PC-3 (cell line): ENCODE results near the gene PTGR1. TPM values are rescaled to one million over a fixed set of nuclear protein-coding genes. Genes with fewer than 3 reads are reported as not detected.
"Not testable (repeated sequence)": the region's sequence is repeated elsewhere in the genome, so short reads cannot be mapped to it uniquely, and the experiment has no call there.

Experiments
- ATAC-seq: fragments of 200-7000 bp; cut with Tn5 transposase; 2 replicates; pipeline ENCODE4 v1.9.1; 2020; ENCODE audit warnings: mild to moderate bottlenecking, moderate library complexity
- BruUV-seq: library from RNA; stranded (reverse); fragments of 400-500 nt; replicated peaks from 2 replicates; lab custom pipeline; 2021; lab: Mats Ljungman, UMichigan
- CTCF ChIA-PET: fragments of 300-600 bp; sonication (Branson Sonifier 250); formaldehyde crosslinking; loops from one replicate; lab custom pipeline; 2022; ENCODE audit warnings: antibody characterized with exemption; lab: Charles Lee
- POLR2A ChIA-PET: fragments of 300-600 bp; sonication (Branson Sonifier 250); formaldehyde crosslinking; loops from one replicate; lab custom pipeline; 2022; ENCODE audit warnings: antibody characterized with exemption; ENCODE audit not compliant: unreplicated experiment; lab: Charles Lee
- DNase-seq: peaks from one replicate; pipeline ENCODE4 v3.0.0-alpha.2; 2015
- H2AFZ ChIP-seq: fragments of 300-600 bp; sonication (generic); 2 replicates; pipeline ENCODE4 v1.6.0; 2016; ENCODE audit warnings: antibody characterized with exemption, low read length
- H3F3A ChIP-seq: fragments of 300-600 bp; sonication (generic); one replicate; pipeline ENCODE4 v1.6.0; 2017; ENCODE audit warnings: antibody characterized with exemption, low read length, control low read depth, mild to moderate bottlenecking; ENCODE audit not compliant: unreplicated experiment
- H3K27ac ChIP-seq: fragments of 300-600 bp; sonication (generic); 2 replicates; pipeline ENCODE4 v1.5.1; 2016; ENCODE audit warnings: mild to moderate bottlenecking, low read length
- H3K27me3 ChIP-seq: fragments of 300-600 bp; sonication (generic); 2 replicates; pipeline ENCODE4 v1.6.1; 2016; ENCODE audit warnings: low read length, mixed read lengths
- H3K36me3 ChIP-seq: fragments of 300-600 bp; sonication (generic); 2 replicates; pipeline ENCODE4 v1.6.1; 2016; ENCODE audit warnings: low read depth, mixed run types, low read length, mixed read lengths
- H3K4me1 ChIP-seq: fragments of 300-600 bp; sonication (generic); 2 replicates; pipeline ENCODE4 v1.5.1; 2016; ENCODE audit warnings: low read length; ENCODE audit not compliant: insufficient read depth
- H3K4me2 ChIP-seq: fragments of 300-600 bp; sonication (generic); 2 replicates; pipeline ENCODE4 v1.6.0; 2016; ENCODE audit warnings: low read length
- H3K4me3 ChIP-seq: fragments of 300-600 bp; sonication (generic); 2 replicates; pipeline ENCODE4 v1.5.1; 2016; ENCODE audit warnings: mild to moderate bottlenecking, low read length, mixed read lengths
- H3K79me2 ChIP-seq: fragments of 300-600 bp; sonication (generic); 2 replicates; pipeline ENCODE4 v1.6.1; 2017; ENCODE audit warnings: low read length, mixed read lengths
- H3K9ac ChIP-seq: fragments of 300-600 bp; sonication (generic); 2 replicates; pipeline ENCODE4 v1.6.0; 2016; ENCODE audit warnings: mild to moderate bottlenecking, low read length
- H3K9me2 ChIP-seq: fragments of 300-600 bp; sonication (generic); replicated peaks from 2 replicates; pipeline ENCODE4 v1.6.1; 2016; ENCODE audit warnings: mixed run types, low read length, mixed read lengths
- H3K9me3 ChIP-seq: fragments of 300-600 bp; sonication (generic); 2 replicates; pipeline ENCODE4 v1.6.1; 2016; ENCODE audit warnings: low read length, mixed read lengths
- H4K20me1 ChIP-seq: fragments of 300-600 bp; sonication (generic); 2 replicates; pipeline ENCODE4 v1.6.1; 2016; ENCODE audit warnings: low read length, mixed read lengths
- EZH2 ChIP-seq: fragments of 300-600 bp; sonication (generic); IDR thresholded peaks from one replicate; pipeline ENCODE4 v1.6.1; 2017; ENCODE audit warnings: antibody characterized with exemption, mild to moderate bottlenecking, low read length; ENCODE audit not compliant: unreplicated experiment
- EZH2phosphoT487 ChIP-seq: fragments of 300-600 bp; sonication (generic); IDR thresholded peaks from 2 replicates; pipeline ENCODE4 v1.6.1; 2018; ENCODE audit warnings: mild to moderate bottlenecking, antibody characterized with exemption, low read length, borderline replicate concordance
- intact Hi-C: fragments of 100-400 bp; cut with micrococcal nuclease; formaldehyde crosslinking; loops from 2 replicates; pipeline ENCODE4 v1.9.0; 2023
- total RNA-seq: library from RNA; depleted of rRNA; stranded (reverse); fragments of >200 nt; gene quantifications from 2 replicates; pipeline ENCODE4 v1.2.3, GENCODE V29; 2014
- TF ChIP-seq, protein P1 (sequence below): fragments of 300-600 bp; sonication (generic); conservative IDR thresholded peaks from 2 replicates; pipeline ENCODE4 v1.5.1; 2017; ENCODE audit warnings: antibody characterized with exemption, low read depth, mild to moderate bottlenecking, low read length

Gene PTGR1
- total RNA-seq, 1 experiment from 2014 or later, result 43.1 TPM

- no peaks in the 10 kb centered on the region for H3K79me2 ChIP-seq
- no peaks in the 10 kb centered on the region for H4K20me1 ChIP-seq
- H3K36me3 ChIP-seq, result peaks cover 28% of the 10 kb centered on the region
- H2AFZ ChIP-seq, result no peak overlapping the region
- no peak overlapping the region for H3K4me2 ChIP-seq
- BruUV-seq, result no TSS peak
- no peaks in the 10 kb centered on the region for H3K9me2 ChIP-seq
- H3K27ac ChIP-seq, result no peak overlapping the region
- no peak for ATAC-seq
- intact Hi-C loops, result no loop called here
- no peak for DNase-seq
- H3K9me3 ChIP-seq, result no peaks in the 10 kb centered on the region
- no peak overlapping the region for H3K4me3 ChIP-seq
- H3F3A ChIP-seq, result no peaks in the 10 kb centered on the region
- POLR2A ChIA-PET, result no interaction called here
- no peaks in the 10 kb centered on the region for H3K27me3 ChIP-seq
- TF ChIP-seq EZH2 (no peak), EZH2phosphoT487 (no peak)
- TF ChIP-seq, protein P1, sequence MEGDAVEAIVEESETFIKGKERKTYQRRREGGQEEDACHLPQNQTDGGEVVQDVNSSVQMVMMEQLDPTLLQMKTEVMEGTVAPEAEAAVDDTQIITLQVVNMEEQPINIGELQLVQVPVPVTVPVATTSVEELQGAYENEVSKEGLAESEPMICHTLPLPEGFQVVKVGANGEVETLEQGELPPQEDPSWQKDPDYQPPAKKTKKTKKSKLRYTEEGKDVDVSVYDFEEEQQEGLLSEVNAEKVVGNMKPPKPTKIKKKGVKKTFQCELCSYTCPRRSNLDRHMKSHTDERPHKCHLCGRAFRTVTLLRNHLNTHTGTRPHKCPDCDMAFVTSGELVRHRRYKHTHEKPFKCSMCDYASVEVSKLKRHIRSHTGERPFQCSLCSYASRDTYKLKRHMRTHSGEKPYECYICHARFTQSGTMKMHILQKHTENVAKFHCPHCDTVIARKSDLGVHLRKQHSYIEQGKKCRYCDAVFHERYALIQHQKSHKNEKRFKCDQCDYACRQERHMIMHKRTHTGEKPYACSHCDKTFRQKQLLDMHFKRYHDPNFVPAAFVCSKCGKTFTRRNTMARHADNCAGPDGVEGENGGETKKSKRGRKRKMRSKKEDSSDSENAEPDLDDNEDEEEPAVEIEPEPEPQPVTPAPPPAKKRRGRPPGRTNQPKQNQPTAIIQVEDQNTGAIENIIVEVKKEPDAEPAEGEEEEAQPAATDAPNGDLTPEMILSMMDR, result no peak
- H3K4me1 ChIP-seq, result peaks cover 4% of the 10 kb centered on the region; the same call in 1 of the 2 replicates
- no peak overlapping the region for H3K9ac ChIP-seq
- CTCF ChIA-PET, result no interaction called here
Observed at GRCh38 chr9:111586378-111586777, 13.1 kb downstream of the PTGR1 start.

DNA sequence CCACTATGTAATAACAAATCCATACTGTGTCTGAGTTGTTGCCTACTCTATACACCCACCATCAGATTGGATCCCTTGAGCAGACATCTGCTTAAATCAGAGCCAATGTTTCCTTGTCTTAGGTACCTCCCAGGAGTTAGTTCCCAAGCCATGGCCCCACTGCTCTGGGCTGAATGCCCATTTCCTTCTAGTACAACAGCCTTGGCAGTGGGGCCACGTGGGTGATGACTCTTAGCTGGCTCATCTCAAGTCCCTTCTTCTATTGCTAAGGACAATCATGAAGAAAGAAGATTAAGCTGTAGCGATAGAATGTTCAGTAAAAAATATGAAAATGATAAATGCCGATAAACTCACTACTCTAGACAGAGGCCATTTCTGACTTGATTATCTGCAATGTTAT, 16.6 kb downstream of the PTGR1 start:
- intact Hi-C loops, result no loop called here
- Histone ChIP-seq H3K4me1 (peaks cover 4% of the 10 kb centered on the region; the same call in 1 of the 2 replicates), H3K4me3 (no peak overlapping the region), H2AFZ (no peak overlapping the region), H3K27ac (no peak overlapping the region), H3K36me3 (peaks cover 32% of the 10 kb centered on the region), H3K9ac (no peak overlapping the region), H3K27me3 (no peaks in the 10 kb centered on the region), H3F3A (no peaks in the 10 kb centered on the region), H4K20me1 (no peaks in the 10 kb centered on the region), H3K9me2 (no peaks in the 10 kb centered on the region), H3K79me2 (no peaks in the 10 kb centered on the region), H3K9me3 (no peaks in the 10 kb centered on the region), H3K4me2 (no peak overlapping the region)
- DNase-seq (peak; percentile 64), ATAC-seq (peak; percentile 42; the same call in 1 of the 2 replicates)
- CTCF ChIA-PET, result no interaction called here
- POLR2A ChIA-PET, result interaction anchor here (0.6 kb wide), 1 partner anchor 613 kb away, joined by 3 read pairs; no protein-coding TSS in a partner anchor
- no peak for TF ChIP-seq EZH2phosphoT487
- BruUV-seq, result no TSS peak

- ChIA-PET CTCF (no interaction called here), POLR2A (no interaction called here)
- TF ChIP-seq EZH2phosphoT487 (no peak), EZH2 (no peak)
- TF ChIP-seq, protein P1, result no peak
- H3K79me2 ChIP-seq, result no peaks in the 10 kb centered on the region
- no peaks in the 10 kb centered on the region for H4K20me1 ChIP-seq
- no TSS peak for BruUV-seq
- H3K36me3 ChIP-seq, result peaks cover 62% of the 10 kb centered on the region
- no peak overlapping the region for H3K9ac ChIP-seq
- H2AFZ ChIP-seq, result no peak overlapping the region
- no peaks in the 10 kb centered on the region for H3K27me3 ChIP-seq
- no peaks in the 10 kb centered on the region for H3K4me1 ChIP-seq
- no peaks in the 10 kb centered on the region for H3K9me3 ChIP-seq
- DNase-seq, result no peak
- no peak overlapping the region for H3K4me2 ChIP-seq
- H3F3A ChIP-seq, result no peaks in the 10 kb centered on the region
- H3K9me2 ChIP-seq, result no peaks in the 10 kb centered on the region
- H3K4me3 ChIP-seq, result no peak overlapping the region
- no peak for ATAC-seq
- H3K27ac ChIP-seq, result no peak overlapping the region
- intact Hi-C loops, result no loop called here
Observed at GRCh38 chr9:111572950-111573604, 26.4 kb downstream of the PTGR1 start.

- H3K79me2 ChIP-seq, CTCF ChIA-PET, H3K9me2 ChIP-seq, H3K9ac ChIP-seq, ATAC-seq, H4K20me1 ChIP-seq, H3K27ac ChIP-seq, H3K9me3 ChIP-seq, H3K4me2 ChIP-seq, H3K4me1 ChIP-seq, H2AFZ ChIP-seq, H3F3A ChIP-seq, DNase-seq, POLR2A ChIA-PET, H3K4me3 ChIP-seq, H3K27me3 ChIP-seq, BruUV-seq, intact Hi-C loops: not testable (repeated sequence)
- peaks cover 53% of the 10 kb centered on the region for H3K36me3 ChIP-seq
Observed at GRCh38 chr9:111568127-111568526, 31.3 kb downstream of the PTGR1 start.
